GM12878 (cell line): ENCODE results near the gene GOLPH3. TPM values are rescaled to one million over a fixed set of nuclear protein-coding genes. Genes with fewer than 3 reads are reported as not detected.

Experiments used
- CBX5 ChIP-seq: sonication (generic); IDR thresholded peaks from 2 replicates; pipeline ENCODE4 v1.6.1; 2016; ENCODE audit warnings: low read depth, moderate library complexity, mild to moderate bottlenecking, inconsistent platforms
- CHD1 ChIP-seq: IDR thresholded peaks from 2 replicates; pipeline ENCODE4 v1.6.1; 2012; ENCODE audit warnings: low read depth, low read length, improper control_type of control experiment
- EGR1 ChIP-seq, 2 experiments: IDR thresholded peaks; 1 replicate in 1 of 2; 2 replicates in 1 of 2; pipeline ENCODE4 v1.6.1; 2011 to 2012; ENCODE audit warnings: low read depth in 2 of 2, low read length in 2 of 2, borderline replicate concordance in 1 of 2, mild to moderate bottlenecking in 1 of 2, moderate library complexity in 1 of 2
- ETV6 ChIP-seq, 2 experiments: fragments of 450-650 bp in 1 of 2; IDR thresholded peaks in 1 of 2; conservative IDR thresholded peaks in 1 of 2; 2 replicates each; pipeline ENCODE4 v1.6.1; 2014; ENCODE audit warnings: antibody characterized with exemption in 1 of 2, borderline replicate concordance in 1 of 2, low read depth in 1 of 2, mild to moderate bottlenecking in 1 of 2, moderate library complexity in 1 of 2
- FOXM1 ChIP-seq: IDR thresholded peaks from 2 replicates; pipeline ENCODE4 v1.6.1; 2012; ENCODE audit warnings: low read depth, mild to moderate bottlenecking, inconsistent platforms, low read length, moderate library complexity
- IKZF2 ChIP-seq, 2 experiments: fragments of 450-650 bp; IDR thresholded peaks; 2 replicates each; pipeline ENCODE4 v1.6.1; 2017; ENCODE audit warnings: mild to moderate bottlenecking in 2 of 2, moderate library complexity in 2 of 2
- MTA3 ChIP-seq: IDR thresholded peaks from 2 replicates; pipeline ENCODE4 v1.6.1; 2012; ENCODE audit warnings: low read length, inconsistent platforms, borderline replicate concordance
- NKRF ChIP-seq: fragments of 450-650 bp; conservative IDR thresholded peaks from 2 replicates; pipeline ENCODE4 v1.6.1; 2017; ENCODE audit warnings: mild to moderate bottlenecking, moderate library complexity
- PAX5 ChIP-seq: IDR thresholded peaks from 2 replicates; pipeline ENCODE4 v1.6.1; 2011; ENCODE audit warnings: low read depth, low read length, borderline replicate concordance
- PKNOX1 ChIP-seq: fragments of 450-650 bp; IDR thresholded peaks from 2 replicates; pipeline ENCODE4 v1.6.1; 2016; ENCODE audit warnings: mild to moderate bottlenecking
- POLR2AphosphoS5 ChIP-seq: IDR thresholded peaks from 2 replicates; pipeline ENCODE4 v1.6.1; 2011; ENCODE audit warnings: mild to moderate bottlenecking, low read length, inconsistent platforms
- SMARCA5 ChIP-seq: fragments of 450-650 bp; IDR thresholded peaks from 2 replicates; pipeline ENCODE4 v1.6.1; 2017; ENCODE audit warnings: mild to moderate bottlenecking
- SMC3 ChIP-seq: IDR thresholded peaks from 2 replicates; pipeline ENCODE4 v1.6.1; 2011; ENCODE audit warnings: low read length, improper control_type of control experiment, borderline replicate concordance
- SP1 ChIP-seq: IDR thresholded peaks from one replicate; pipeline ENCODE4 v1.6.1; 2011; ENCODE audit warnings: low read depth, low read length
- TAF1 ChIP-seq: IDR thresholded peaks from 2 replicates; pipeline ENCODE4 v1.6.1; 2011; ENCODE audit warnings: mild to moderate bottlenecking, low read depth, low read length, borderline replicate concordance
- TBL1XR1 ChIP-seq: IDR thresholded peaks from 2 replicates; pipeline ENCODE4 v1.6.1; 2012; ENCODE audit warnings: low read depth, low read length, improper control_type of control experiment
- TCF3 ChIP-seq: IDR thresholded peaks from 2 replicates; pipeline ENCODE4 v1.6.1; 2012; ENCODE audit warnings: low read depth, mild to moderate bottlenecking, low read length, borderline replicate concordance; ENCODE audit not compliant: insufficient read depth
- polyA plus RNA-seq, 11 experiments: library from polyadenylated mRNA; depleted of rRNA in 4 of 11; unstranded in 6 of 11; stranded (reverse) in 5 of 11; fragments of >200 nt; fragmentation: Nextera tagmentation in 4 of 11; fragmentation: Illumina TruSeq in 1 of 11; extraction: Ambion mirVana in 4 of 11; extraction: Trizol in 1 of 11; gene quantifications; 1 replicate in 1 of 11; 2 replicates in 10 of 11; pipeline versions ENCODE4 v1.2.1 to v1.2.3, GENCODE V29; 2011 to 2016; ENCODE audit warnings: inconsistent platforms in 2 of 11, missing spikeins in 2 of 11, low read depth in 1 of 11
- total RNA-seq, 4 experiments: library from RNA; depleted of rRNA in 3 of 4; stranded (reverse); fragments of >200 nt in 3 of 4; fragmentation: Illumina TruSeq in 1 of 4; extraction: Trizol in 1 of 4; gene quantifications; 2 replicates each; pipeline versions ENCODE4 v1.2.1 to v1.2.3, GENCODE V29; 2013 to 2021
- TF ChIP-seq, protein P1 (sequence below): fragments of 450-650 bp; IDR thresholded peaks from 2 replicates; pipeline ENCODE4 v1.6.1; 2017; ENCODE audit warnings: mild to moderate bottlenecking, moderate library complexity
- TF ChIP-seq, protein P2 (sequence below): IDR thresholded peaks from 2 replicates; pipeline ENCODE4 v1.6.1; 2012; ENCODE audit warnings: low read depth, low read length, improper control_type of control experiment

The GOLPH3 gene
- total and polyA plus RNA-seq, 10 of the 15 experiments (the other 5 are each of a cell fraction or from before 2014, with no cell fraction given), result 14.0 to 79.7 (median 43.2) TPM

DNA sequence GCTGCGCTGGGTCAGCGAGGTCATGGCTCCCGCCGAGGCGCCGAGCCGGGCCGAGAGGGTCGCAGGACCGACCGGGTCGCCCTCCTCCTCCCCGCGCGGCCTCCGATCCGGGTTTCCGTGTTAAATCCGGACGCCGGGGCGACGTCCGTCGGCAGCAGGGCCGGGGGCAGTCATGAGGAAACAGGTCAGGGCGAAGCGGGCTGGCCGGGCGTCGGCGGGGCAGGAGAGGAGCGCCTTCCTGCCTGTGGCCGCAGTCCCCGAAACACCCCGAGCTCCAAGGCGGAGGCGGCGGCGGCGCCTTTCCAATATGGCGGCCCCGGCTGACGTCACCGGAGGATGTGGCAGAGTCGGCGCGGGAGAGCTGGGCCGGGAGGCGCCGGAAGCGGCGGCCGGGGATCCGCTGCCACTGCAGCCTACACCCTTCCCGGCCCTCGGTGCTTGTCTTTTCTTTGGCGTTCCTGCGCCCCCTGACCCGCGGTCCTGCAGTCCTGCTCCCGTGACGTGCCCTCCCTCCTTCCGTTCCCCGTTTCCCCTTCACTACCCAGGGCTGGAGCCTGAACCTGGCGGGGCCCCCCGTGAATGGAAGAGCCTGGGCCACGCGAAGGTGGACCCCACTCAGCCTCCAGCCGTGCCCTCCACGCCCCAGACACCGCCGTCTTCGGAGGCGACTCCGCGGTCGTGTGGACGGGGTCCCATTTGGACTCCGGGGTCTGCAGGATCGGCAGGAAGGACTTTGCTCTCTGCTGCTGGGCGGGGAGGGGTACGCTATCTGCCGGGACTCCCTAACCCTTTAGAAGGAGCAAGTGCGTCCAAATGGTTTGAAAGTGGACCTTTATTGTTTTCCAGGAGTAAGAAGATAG is at the start of gene GOLPH3 (continued):
- TF ChIP-seq NKRF (peak; percentile 44; the same call in 1 of the 2 replicates), TBL1XR1 (peak; percentile 64; the same call in 1 of the 2 replicates), MTA3 (no peak), TAF1 (peak; percentile 82), PAX5 (no peak), SMC3 (no peak), EGR1 (IDR thresholded peaks at IDR 0.05; ENCODE audit: borderline replicate concordance in 1 of 2, low read depth in 2 of 2, low read length in 2 of 2) (peak in 1 of 2 experiments; percentile 78; a peak in 2 of 3 replicates), FOXM1 (no peak), ETV6 (conservative IDR thresholded peaks at IDR 0.05 in 1 of 2, IDR thresholded peaks at IDR 0.05 in 1 of 2; ENCODE audit: borderline replicate concordance in 1 of 2, low read depth in 1 of 2) (peak in 1 of 2 experiments; percentile 43; a peak in 1 of 4 replicates), TCF3 (0 out of 2 replicates have a peak, but pooled peaks have one; percentile 56), SP1 (no peak), CHD1 (no peak), IKZF2 (IDR thresholded peaks at IDR 0.05) (peak; percentile 59 to 76; a peak in 3 of 4 replicates), CBX5 (peak; percentile 33; the same call in 1 of the 2 replicates), SMARCA5 (peak; percentile 10; the same call in 1 of the 2 replicates), PKNOX1 (no peak), POLR2AphosphoS5 (peak; percentile 91)
- TF ChIP-seq, protein P1, sequence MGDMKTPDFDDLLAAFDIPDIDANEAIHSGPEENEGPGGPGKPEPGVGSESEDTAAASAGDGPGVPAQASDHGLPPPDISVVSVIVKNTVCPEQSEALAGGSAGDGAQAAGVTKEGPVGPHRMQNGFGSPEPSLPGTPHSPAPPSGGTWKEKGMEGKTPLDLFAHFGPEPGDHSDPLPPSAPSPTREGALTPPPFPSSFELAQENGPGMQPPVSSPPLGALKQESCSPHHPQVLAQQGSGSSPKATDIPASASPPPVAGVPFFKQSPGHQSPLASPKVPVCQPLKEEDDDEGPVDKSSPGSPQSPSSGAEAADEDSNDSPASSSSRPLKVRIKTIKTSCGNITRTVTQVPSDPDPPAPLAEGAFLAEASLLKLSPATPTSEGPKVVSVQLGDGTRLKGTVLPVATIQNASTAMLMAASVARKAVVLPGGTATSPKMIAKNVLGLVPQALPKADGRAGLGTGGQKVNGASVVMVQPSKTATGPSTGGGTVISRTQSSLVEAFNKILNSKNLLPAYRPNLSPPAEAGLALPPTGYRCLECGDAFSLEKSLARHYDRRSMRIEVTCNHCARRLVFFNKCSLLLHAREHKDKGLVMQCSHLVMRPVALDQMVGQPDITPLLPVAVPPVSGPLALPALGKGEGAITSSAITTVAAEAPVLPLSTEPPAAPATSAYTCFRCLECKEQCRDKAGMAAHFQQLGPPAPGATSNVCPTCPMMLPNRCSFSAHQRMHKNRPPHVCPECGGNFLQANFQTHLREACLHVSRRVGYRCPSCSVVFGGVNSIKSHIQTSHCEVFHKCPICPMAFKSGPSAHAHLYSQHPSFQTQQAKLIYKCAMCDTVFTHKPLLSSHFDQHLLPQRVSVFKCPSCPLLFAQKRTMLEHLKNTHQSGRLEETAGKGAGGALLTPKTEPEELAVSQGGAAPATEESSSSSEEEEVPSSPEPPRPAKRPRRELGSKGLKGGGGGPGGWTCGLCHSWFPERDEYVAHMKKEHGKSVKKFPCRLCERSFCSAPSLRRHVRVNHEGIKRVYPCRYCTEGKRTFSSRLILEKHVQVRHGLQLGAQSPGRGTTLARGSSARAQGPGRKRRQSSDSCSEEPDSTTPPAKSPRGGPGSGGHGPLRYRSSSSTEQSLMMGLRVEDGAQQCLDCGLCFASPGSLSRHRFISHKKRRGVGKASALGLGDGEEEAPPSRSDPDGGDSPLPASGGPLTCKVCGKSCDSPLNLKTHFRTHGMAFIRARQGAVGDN, result peak; percentile 66
- TF ChIP-seq, protein P2, sequence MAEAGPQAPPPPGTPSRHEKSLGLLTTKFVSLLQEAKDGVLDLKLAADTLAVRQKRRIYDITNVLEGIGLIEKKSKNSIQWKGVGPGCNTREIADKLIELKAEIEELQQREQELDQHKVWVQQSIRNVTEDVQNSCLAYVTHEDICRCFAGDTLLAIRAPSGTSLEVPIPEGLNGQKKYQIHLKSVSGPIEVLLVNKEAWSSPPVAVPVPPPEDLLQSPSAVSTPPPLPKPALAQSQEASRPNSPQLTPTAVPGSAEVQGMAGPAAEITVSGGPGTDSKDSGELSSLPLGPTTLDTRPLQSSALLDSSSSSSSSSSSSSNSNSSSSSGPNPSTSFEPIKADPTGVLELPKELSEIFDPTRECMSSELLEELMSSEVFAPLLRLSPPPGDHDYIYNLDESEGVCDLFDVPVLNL, result no peak; the same call in 1 of the 2 replicates
